PC-9 (cell line): ENCODE measurements around the gene GPSM1. TPM values are rescaled to one million over a fixed set of nuclear protein-coding genes. Genes with fewer than 3 reads are reported as not detected.

Experiments used
- BruUV-seq: library from RNA; stranded (reverse); fragments of 400-500 nt; replicated peaks from 2 replicates; lab custom pipeline; 2021; lab: Mats Ljungman, UMichigan
- CTCF ChIA-PET: fragments of 300-600 bp; sonication (Branson Sonifier 250); formaldehyde crosslinking; loops from one replicate; lab custom pipeline; 2022; ENCODE audit warnings: antibody characterized with exemption; lab: Charles Lee
- POLR2A ChIA-PET: fragments of 300-600 bp; sonication (Branson Sonifier 250); formaldehyde crosslinking; loops from one replicate; lab custom pipeline; 2022; ENCODE audit warnings: antibody characterized with exemption; ENCODE audit not compliant: unreplicated experiment; lab: Charles Lee
- DNase-seq, 2 experiments: peaks; one replicate each; pipeline versions ENCODE4 v3.0.0 to v3.0.0-alpha.2; 2015 to 2022; ENCODE audit warnings: mixed read lengths in 1 of 2
- H2AFZ ChIP-seq: fragments of 200-600 bp; sonication (generic); 2 replicates; pipeline ENCODE4 v1.8.1; 2017; ENCODE audit warnings: antibody characterized with exemption
- H3F3A ChIP-seq: fragments of 200-600 bp; sonication (generic); 2 replicates; pipeline ENCODE4 v1.8.1; 2017; ENCODE audit warnings: antibody characterized with exemption, mild to moderate bottlenecking, low read depth; ENCODE audit not compliant: insufficient read depth
- H3K27ac ChIP-seq: fragments of 200-600 bp; sonication (generic); 2 replicates; pipeline ENCODE4 v1.6.1; 2016; ENCODE audit warnings: mixed run types
- H3K27me3 ChIP-seq: fragments of 200-600 bp; sonication (generic); 2 replicates; pipeline ENCODE4 v1.6.1; 2016; ENCODE audit warnings: low read depth, mixed run types; ENCODE audit not compliant: insufficient read depth
- H3K36me3 ChIP-seq: fragments of 200-600 bp; sonication (generic); 2 replicates; pipeline ENCODE4 v1.6.1; 2016; ENCODE audit warnings: low read depth, mixed run types
- H3K4me1 ChIP-seq: fragments of 200-600 bp; sonication (generic); replicated peaks from 2 replicates; pipeline ENCODE4 v1.6.1; 2016; ENCODE audit warnings: mixed run types; ENCODE audit not compliant: insufficient read depth
- H3K4me2 ChIP-seq: fragments of 200-600 bp; sonication (generic); 2 replicates; pipeline ENCODE4 v1.6.1; 2017; ENCODE audit warnings: mixed run types
- H3K4me3 ChIP-seq: fragments of 200-600 bp; sonication (generic); 2 replicates; pipeline ENCODE4 v1.6.1; 2016; ENCODE audit warnings: mixed run types
- H3K79me2 ChIP-seq: fragments of 200-600 bp; sonication (generic); 2 replicates; pipeline ENCODE4 v1.6.1; 2017; ENCODE audit warnings: low read depth, mixed run types
- H3K9me2 ChIP-seq: fragments of 200-600 bp; sonication (generic); 2 replicates; pipeline ENCODE4 v1.8.1; 2017; ENCODE audit warnings: mild to moderate bottlenecking; ENCODE audit not compliant: insufficient read depth
- H3K9me3 ChIP-seq: fragments of 200-600 bp; sonication (generic); 2 replicates; pipeline ENCODE4 v1.8.1; 2016; ENCODE audit warnings: low read depth; ENCODE audit not compliant: insufficient read depth
- H4K20me1 ChIP-seq: fragments of 200-600 bp; sonication (generic); 2 replicates; pipeline ENCODE4 v1.8.1; 2017; ENCODE audit not compliant: insufficient read depth
- CTCF ChIP-seq: fragments of 200-600 bp; sonication (generic); conservative IDR thresholded peaks from 2 replicates; pipeline ENCODE4 v1.6.1; 2017; ENCODE audit warnings: mixed run types, antibody characterized with exemption, mild to moderate bottlenecking, moderate library complexity
- EZH2 ChIP-seq: fragments of 200-600 bp; sonication (generic); IDR thresholded peaks from 2 replicates; pipeline ENCODE4 v1.8.0; 2017; ENCODE audit warnings: antibody characterized with exemption, low read depth
- intact Hi-C: fragments of 100-400 bp; cut with micrococcal nuclease; formaldehyde crosslinking; loops from one replicate; pipeline ENCODE4 v1.10.0; 2022; ENCODE audit not compliant: unreplicated experiment
- total RNA-seq: library from RNA; stranded (reverse); gene quantifications from 2 replicates; pipeline ENCODE4 v1.2.3, GENCODE V29; 2021

GPSM1 gene
- total RNA-seq, 1 experiment from 2014 or later, result 5.5 TPM

- BruUV-seq, result no TSS peak
- H3K9me2 ChIP-seq, result no peaks in the 10 kb centered on the region
- peaks cover 23% of the 10 kb centered on the region for H3K79me2 ChIP-seq
- no peak overlapping the region for H3K4me3 ChIP-seq
- H3K4me2 ChIP-seq, result no peak overlapping the region
- no peak for DNase-seq
- peaks cover 13% of the 10 kb centered on the region for H3K4me1 ChIP-seq
- H3K9me3 ChIP-seq, result no peaks in the 10 kb centered on the region
- no peak overlapping the region for H3K27ac ChIP-seq
- H4K20me1 ChIP-seq, result peaks cover 11% of the 10 kb centered on the region
- CTCF ChIA-PET, result no interaction called here
- peaks cover 13% of the 10 kb centered on the region; the same call in 1 of the 2 replicates for H3K36me3 ChIP-seq
- intact Hi-C loops, result no loop called here
- H3K27me3 ChIP-seq, result no peaks in the 10 kb centered on the region
- H3F3A ChIP-seq, result peaks cover 7% of the 10 kb centered on the region; the same call in 1 of the 2 replicates
- no peak for TF ChIP-seq CTCF
- TF ChIP-seq EZH2, result no peak
- H2AFZ ChIP-seq, result no peak overlapping the region
- POLR2A ChIA-PET, result no interaction called here
Observed at GRCh38 chr9:136397643-136398042, 70.3 kb downstream of the GPSM1 start.

GRCh38 chr9:136398286-136398685, 70.9 kb downstream of the GPSM1 start:
- Histone ChIP-seq H3K9me3 (no peaks in the 10 kb centered on the region), H2AFZ (no peak overlapping the region), H3K79me2 (peaks cover 23% of the 10 kb centered on the region), H4K20me1 (peaks cover 11% of the 10 kb centered on the region), H3F3A (peaks cover 8% of the 10 kb centered on the region; the same call in 1 of the 2 replicates), H3K4me2 (peak overlapping the region; percentile 97), H3K36me3 (peaks cover 13% of the 10 kb centered on the region; the same call in 1 of the 2 replicates), H3K9me2 (no peaks in the 10 kb centered on the region), H3K4me3 (no peak overlapping the region; the same call in 1 of the 2 replicates), H3K27me3 (no peaks in the 10 kb centered on the region), H3K4me1 (peaks cover 13% of the 10 kb centered on the region), H3K27ac (no peak overlapping the region)
- no TSS peak for BruUV-seq
- CTCF ChIA-PET, result no interaction called here
- intact Hi-C loops, result no loop called here
- TF ChIP-seq CTCF (no peak), EZH2 (no peak)
- no peak for DNase-seq
- POLR2A ChIA-PET, result interaction anchor here (0.6 kb wide), 1 partner anchor 86 kb away, joined by 4 read pairs; no protein-coding TSS in a partner anchor

GRCh38 chr9:136399176-136400037, 72.1 kb downstream of the GPSM1 start:
- Histone ChIP-seq H3F3A (peaks cover 8% of the 10 kb centered on the region; the same call in 1 of the 2 replicates), H2AFZ (peak overlapping the region; percentile 77), H3K4me3 (peak overlapping the region; percentile 100), H3K79me2 (peaks cover 23% of the 10 kb centered on the region), H3K27me3 (no peaks in the 10 kb centered on the region), H3K4me1 (peaks cover 13% of the 10 kb centered on the region), H3K9me3 (no peaks in the 10 kb centered on the region), H4K20me1 (peaks cover 11% of the 10 kb centered on the region), H3K36me3 (peaks cover 4% of the 10 kb centered on the region; the same call in 1 of the 2 replicates), H3K4me2 (peak overlapping the region; percentile 97), H3K27ac (no peak overlapping the region), H3K9me2 (no peaks in the 10 kb centered on the region)
- DNase-seq, result peak in 1 of 2 experiments; percentile 31
- POLR2A ChIA-PET, result interaction anchor here (0.6 to 0.7 kb wide), 2 partner anchors 36 to 121 kb away, joined by 3 read pairs; no protein-coding TSS in a partner anchor
- BruUV-seq, result no TSS peak
- TF ChIP-seq CTCF, result no peak
- no peak for TF ChIP-seq EZH2
- CTCF ChIA-PET, result interaction anchor here (0.6 kb wide), 1 partner anchor 59 kb away, joined by 3 read pairs; no protein-coding TSS in a partner anchor
- intact Hi-C loops, result loop anchor here (1.0 to 2.0 kb wide), 4 partner anchors 53 to 231 kb away; no protein-coding TSS in a partner anchor
